MM.1S (cell line): ENCODE measurements around the gene SNORC.

ENCODE experiments used
- CTCF ChIP-seq: fragments of 300-600 bp; sonication (generic); IDR thresholded peaks from 2 replicates; pipeline ENCODE4 v1.5.1; 2016; ENCODE audit warnings: antibody characterized with exemption, low read length, mixed read lengths
- EZH2 ChIP-seq: fragments of 300-600 bp; sonication (generic); optimal IDR thresholded peaks from 2 replicates; pipeline ENCODE3; 2017; ENCODE audit warnings: low read depth, mild to moderate bottlenecking, antibody characterized with exemption, low read length, mixed read lengths
- EZH2phosphoT487 ChIP-seq: fragments of 300-600 bp; sonication (generic); IDR thresholded peaks from 2 replicates; pipeline ENCODE4 v1.6.1; 2018; ENCODE audit warnings: antibody characterized with exemption, low read length

- TF ChIP-seq CTCF: no peak
- TF ChIP-seq EZH2: no peak
- no peak for TF ChIP-seq EZH2phosphoT487
Measured at GRCh38 chr2:232835687-232836208, 34.3 kb upstream of the SNORC start.
